ENCODE measurements around the gene ADGRV1. TPM values are rescaled to one million over a fixed set of nuclear protein-coding genes. Genes with fewer than 3 reads are reported as not detected.

ADGRV1 gene
- total RNA-seq, 1 donor from 2014 or later: 0.99 TPM

GRCh38 chr5:91027405-91028139 lies 469.0 kb downstream of the ADGRV1 start:
- H3K9me3 Mint-ChIP-seq (ENCODE audit: unreplicated experiment): no peaks in the 10 kb centered on the region
- H3K27me3 Mint-ChIP-seq (ENCODE audit: unreplicated experiment): peaks cover 2% of the 10 kb centered on the region
- no peak overlapping the region for H3K4me3 Mint-ChIP-seq (ENCODE audit: unreplicated experiment)
- no peak for DNase-seq (ENCODE audit: extremely low spot score, unreplicated experiment)
- H3K36me3 Mint-ChIP-seq (ENCODE audit: unreplicated experiment): no peaks in the 10 kb centered on the region
- TF ChIP-seq, protein P1, sequence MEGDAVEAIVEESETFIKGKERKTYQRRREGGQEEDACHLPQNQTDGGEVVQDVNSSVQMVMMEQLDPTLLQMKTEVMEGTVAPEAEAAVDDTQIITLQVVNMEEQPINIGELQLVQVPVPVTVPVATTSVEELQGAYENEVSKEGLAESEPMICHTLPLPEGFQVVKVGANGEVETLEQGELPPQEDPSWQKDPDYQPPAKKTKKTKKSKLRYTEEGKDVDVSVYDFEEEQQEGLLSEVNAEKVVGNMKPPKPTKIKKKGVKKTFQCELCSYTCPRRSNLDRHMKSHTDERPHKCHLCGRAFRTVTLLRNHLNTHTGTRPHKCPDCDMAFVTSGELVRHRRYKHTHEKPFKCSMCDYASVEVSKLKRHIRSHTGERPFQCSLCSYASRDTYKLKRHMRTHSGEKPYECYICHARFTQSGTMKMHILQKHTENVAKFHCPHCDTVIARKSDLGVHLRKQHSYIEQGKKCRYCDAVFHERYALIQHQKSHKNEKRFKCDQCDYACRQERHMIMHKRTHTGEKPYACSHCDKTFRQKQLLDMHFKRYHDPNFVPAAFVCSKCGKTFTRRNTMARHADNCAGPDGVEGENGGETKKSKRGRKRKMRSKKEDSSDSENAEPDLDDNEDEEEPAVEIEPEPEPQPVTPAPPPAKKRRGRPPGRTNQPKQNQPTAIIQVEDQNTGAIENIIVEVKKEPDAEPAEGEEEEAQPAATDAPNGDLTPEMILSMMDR (IDR thresholded peaks at IDR 0.05): no peak
- no peaks in the 10 kb centered on the region for H3K4me1 Mint-ChIP-seq (ENCODE audit: unreplicated experiment)
- no peak overlapping the region for H3K27ac Mint-ChIP-seq (ENCODE audit: unreplicated experiment)

DNA sequence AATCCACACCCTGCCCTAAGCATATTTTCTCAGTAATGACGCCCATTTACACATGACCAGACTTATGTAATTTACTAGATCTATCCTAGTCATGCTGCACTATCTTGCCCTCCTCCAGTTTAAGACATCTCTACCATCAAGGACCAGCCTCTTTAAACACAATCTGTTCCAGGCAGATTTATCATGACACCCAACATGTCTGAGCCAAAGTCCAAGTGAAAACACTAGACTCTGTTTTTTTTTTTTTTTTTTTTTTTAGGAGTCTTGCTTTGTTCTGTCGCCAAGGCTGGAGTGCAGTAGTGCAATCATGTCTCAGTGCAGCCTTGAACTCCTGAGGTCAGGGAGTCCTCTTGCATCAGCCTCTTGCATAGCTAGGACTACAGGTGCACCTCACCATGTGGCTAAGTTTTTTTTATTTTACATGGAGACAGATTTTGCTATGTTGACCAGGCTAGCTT lies 469.9 kb downstream of the ADGRV1 start:
- H3K27ac Mint-ChIP-seq (ENCODE audit: unreplicated experiment): no peak overlapping the region
- H3K27me3 Mint-ChIP-seq (ENCODE audit: unreplicated experiment): peaks cover 2% of the 10 kb centered on the region
- TF ChIP-seq, protein P1 (IDR thresholded peaks at IDR 0.05): no peak
- H3K4me3 Mint-ChIP-seq (ENCODE audit: unreplicated experiment): no peak overlapping the region
- H3K4me1 Mint-ChIP-seq (ENCODE audit: unreplicated experiment): no peaks in the 10 kb centered on the region
- no peaks in the 10 kb centered on the region for H3K9me3 Mint-ChIP-seq (ENCODE audit: unreplicated experiment)
- no peak for DNase-seq (ENCODE audit: extremely low spot score, unreplicated experiment)
- no peaks in the 10 kb centered on the region for H3K36me3 Mint-ChIP-seq (ENCODE audit: unreplicated experiment)

DNA sequence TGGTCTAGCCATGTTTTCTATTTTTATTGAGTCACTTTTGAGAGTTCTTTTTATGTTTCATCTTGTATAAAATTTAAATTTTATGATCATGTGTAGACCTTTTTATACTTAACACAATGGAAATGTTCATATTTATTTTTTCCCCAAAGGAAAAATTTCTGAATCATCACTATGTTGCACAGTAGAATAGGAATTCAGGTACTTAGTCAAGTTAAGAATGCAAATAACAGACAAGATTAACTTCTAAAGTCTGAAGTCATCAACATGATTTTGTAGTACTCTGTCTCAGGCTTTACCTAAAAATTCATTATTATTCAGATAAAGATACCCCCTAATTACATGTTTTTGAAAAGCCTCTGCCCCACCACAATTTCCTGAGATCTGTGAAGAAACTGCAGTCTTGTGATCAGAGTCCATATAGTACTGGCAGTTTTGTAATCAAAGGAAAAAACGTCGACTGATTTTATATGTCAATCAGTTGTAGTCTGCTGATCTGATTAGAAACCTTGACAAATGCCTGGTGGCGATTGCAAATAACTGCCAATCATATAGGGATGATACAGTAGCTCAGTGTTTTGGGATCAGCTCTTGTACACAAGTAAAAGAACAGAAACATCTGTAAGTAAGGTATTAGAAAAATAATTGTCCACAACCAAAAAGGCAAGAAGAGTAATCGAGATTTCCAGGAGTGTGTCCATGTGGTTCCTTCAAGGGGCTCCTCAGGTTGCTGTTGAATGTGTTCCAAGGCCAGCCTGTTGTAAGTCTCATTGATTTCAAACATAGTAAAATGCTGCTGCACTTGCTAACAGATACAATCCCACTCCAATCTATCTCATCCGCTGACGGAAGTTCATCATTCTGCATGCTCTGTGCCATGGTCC lies 472.2 kb downstream of the ADGRV1 start:
- no peak overlapping the region for H3K27ac Mint-ChIP-seq (ENCODE audit: unreplicated experiment)
- H3K4me3 Mint-ChIP-seq (ENCODE audit: unreplicated experiment): no peak overlapping the region
- no peak for DNase-seq (ENCODE audit: extremely low spot score, unreplicated experiment)
- TF ChIP-seq, protein P1 (IDR thresholded peaks at IDR 0.05): no peak
- no peaks in the 10 kb centered on the region for H3K36me3 Mint-ChIP-seq (ENCODE audit: unreplicated experiment)
- no peaks in the 10 kb centered on the region for H3K9me3 Mint-ChIP-seq (ENCODE audit: unreplicated experiment)
- H3K4me1 Mint-ChIP-seq (ENCODE audit: unreplicated experiment): no peaks in the 10 kb centered on the region
- peaks cover 10% of the 10 kb centered on the region for H3K27me3 Mint-ChIP-seq (ENCODE audit: unreplicated experiment)

GRCh38 chr5:91031402-91031752 lies 472.8 kb downstream of the ADGRV1 start:
- no peaks in the 10 kb centered on the region for H3K4me1 Mint-ChIP-seq (ENCODE audit: unreplicated experiment)
- DNase-seq (ENCODE audit: extremely low spot score, unreplicated experiment): no peak
- no peak overlapping the region for H3K27ac Mint-ChIP-seq (ENCODE audit: unreplicated experiment)

More at GRCh38 chr5:91031402-91031752, 472.8 kb downstream of the ADGRV1 start:
- Mint-ChIP-seq H3K9me3 (ENCODE audit: unreplicated experiment) (no peaks in the 10 kb centered on the region), H3K36me3 (ENCODE audit: unreplicated experiment) (no peaks in the 10 kb centered on the region), H3K4me3 (ENCODE audit: unreplicated experiment) (no peak overlapping the region), H3K27me3 (ENCODE audit: unreplicated experiment) (peaks cover 10% of the 10 kb centered on the region)
- TF ChIP-seq, protein P1 (IDR thresholded peaks at IDR 0.05): no peak
